GM18870 (cell line): Measurements from ENCODE around the gene INTS3.
A peak's percentile ranks its signal among the peaks of the same experiment; 100 is the strongest.

Source experiments
- ATAC-seq: cut with Tn5 transposase; IDR thresholded peaks from one replicate; pipeline ENCODE4 v1.9.1; 2021; ENCODE audit warnings: moderate library complexity; ENCODE audit not compliant: unreplicated experiment

The INTS3 gene

DNA sequence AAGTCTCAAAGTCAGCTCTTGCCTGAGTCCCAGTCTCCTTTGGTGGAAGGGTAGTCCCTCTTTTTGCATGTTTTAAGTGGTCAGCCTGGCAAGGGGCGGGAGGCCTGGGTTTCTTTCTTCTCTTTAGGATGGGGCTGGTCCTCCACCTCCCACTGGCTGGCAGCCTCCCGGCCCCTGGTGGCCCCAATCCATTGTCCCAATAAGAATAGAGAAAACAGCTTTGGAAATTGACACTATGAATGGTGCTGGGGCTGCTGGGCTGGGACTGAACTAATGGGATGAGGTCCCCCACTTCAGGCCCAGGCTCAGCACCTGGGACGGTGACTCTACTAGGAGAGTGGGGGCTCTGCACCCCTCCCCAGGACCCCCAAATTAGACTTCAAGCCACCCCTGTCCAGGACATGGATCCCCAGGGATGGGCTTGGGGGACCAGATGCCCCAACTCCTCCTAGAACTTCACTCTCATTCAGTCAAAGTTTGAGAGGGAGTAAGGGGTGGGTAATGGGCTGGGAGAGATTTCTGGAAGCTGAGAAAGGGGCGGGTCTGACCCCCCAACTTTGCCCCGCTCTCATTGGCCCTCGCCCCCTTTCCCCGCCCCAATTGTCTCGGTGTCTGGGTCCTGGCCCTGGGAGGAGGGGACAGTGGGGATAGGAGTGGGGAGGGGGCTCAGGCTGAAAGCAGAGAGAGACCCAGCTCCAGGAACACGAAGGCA lies 65.6 kb downstream of the INTS3 start:
- ATAC-seq = no peak

DNA sequence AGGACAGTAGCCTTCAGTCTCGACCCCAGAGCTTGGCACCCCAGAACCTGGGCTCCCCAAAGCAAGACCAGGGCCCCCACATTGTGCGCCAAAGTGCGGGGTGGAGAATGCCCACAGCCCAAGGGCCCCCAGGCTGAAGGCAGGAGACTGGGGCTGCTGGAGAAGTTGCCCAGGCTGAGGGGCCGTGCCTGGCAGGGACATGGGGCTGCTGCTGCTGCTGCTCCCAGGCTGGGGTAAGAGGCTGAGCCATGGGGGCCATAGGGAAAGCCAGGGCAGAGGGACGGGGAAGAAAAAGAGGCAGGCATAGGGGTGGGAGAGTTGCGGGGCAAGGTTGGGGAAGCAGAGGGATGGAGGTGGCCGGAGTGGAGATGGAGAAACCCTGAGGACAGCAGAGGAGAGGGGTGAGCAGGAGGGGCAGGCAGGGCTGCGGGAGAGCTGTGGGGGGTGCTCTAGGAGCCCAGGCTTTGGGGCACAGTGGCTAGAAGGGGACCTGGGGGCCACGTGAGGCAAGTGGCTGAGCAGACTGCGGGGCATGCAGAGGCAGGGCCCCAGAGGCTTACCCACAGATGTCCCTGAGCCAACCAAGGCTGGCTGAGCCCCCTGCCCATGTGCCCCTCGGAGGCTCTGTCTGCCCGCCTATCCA lies 66.2 kb downstream of the INTS3 start:
- ATAC-seq = no peak

DNA sequence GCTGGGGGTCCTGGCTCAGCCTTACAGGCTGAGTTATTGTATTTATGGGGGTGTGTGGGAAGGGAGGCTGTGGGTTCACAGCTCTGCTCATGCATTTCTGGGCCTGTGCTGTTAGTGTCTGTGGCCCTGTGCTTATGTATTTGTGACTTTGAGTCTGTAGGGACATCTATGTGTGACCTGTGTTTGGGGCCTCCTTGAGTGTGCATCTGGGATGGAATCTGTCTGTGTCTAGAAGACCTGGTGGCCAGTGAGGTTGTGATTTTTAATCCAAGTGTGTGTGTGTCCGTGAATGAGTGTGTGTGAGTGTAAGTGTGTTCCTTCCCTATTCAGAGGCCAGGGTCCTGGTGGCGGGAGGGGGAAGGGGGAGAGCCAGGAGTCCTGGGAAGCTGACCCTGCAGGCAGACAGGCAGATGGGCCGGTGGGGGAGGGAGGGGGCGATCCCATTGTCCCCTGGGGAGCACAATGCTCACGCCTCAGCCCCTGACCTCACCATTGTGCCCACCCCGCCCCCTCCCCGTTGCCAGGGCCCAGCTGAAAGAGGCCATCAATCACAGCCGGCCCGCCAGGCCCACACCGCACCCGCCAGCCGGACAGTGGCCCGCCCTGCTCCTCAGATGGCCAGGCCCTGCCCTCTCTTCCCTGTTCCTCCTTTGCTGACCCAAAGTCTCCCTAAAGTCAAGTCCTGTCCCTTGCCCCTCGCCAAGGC lies 66.9 kb downstream of the INTS3 start:
- no peak for ATAC-seq

DNA sequence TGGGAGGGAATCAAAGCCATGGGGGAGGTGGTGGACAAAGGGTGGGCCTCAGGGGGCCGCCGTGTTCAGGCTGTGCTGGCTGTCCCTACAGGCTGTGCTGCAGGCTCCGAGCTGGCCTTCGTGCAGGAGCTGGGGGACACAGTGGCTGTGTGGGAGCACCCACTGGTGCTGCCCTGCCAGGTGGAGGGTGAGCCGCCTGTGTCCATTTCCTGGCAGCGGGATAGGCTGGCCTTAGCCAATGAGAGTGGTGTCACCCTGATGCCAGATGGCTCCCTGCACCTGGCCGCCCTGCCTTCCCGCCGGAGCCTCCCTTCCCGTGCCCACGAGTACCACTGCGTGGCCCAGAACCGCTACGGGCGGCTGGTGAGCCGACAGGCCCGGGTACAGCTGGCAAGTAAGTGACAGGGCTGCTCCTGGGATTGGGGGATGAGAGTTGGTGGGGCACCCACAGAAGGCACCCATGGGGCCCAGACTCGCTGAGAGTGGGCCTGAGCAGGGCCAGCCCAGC lies 67.5 kb downstream of the INTS3 start:
- ATAC-seq = no peak

DNA sequence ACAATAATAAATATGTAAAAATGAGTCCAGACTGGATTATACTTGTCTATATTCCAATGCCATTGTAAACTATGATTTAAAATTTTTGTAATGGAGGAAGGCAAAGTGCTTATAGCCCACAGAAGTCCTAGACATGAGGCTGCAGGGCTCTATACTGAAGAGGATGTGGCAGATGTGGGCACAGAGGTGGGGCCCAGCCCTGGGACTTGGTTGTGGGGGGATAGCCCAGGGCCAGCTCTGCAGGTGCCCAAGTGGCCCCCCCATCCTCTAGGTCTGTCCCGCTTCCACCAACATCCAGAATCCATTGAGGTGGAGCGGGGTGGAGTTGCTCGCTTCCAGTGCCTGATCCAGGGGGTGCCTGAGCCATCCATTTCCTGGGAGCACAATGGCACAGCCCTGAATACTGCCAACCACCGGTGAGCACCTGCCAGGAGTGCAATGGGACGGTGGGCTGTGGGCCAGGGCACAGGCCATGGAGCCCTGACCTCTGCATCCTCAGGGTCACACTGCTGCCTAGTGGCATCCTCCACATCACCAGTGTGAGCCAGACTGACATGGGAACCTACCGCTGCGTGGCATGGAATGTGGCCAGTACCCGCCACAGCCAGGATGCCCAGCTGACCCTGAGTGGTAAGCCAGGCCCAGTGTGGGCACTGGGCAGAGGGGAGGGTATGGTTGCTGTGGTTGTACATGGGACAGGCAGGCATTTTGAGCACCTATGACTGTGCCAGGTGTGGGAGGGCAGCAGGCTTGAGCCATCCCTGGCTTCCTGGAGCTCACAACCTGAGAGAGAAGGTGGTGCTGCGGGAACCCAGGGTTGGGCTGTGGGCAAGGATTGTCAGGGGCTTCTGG lies 68.3 kb downstream of the INTS3 start:
- no peak for ATAC-seq

DNA sequence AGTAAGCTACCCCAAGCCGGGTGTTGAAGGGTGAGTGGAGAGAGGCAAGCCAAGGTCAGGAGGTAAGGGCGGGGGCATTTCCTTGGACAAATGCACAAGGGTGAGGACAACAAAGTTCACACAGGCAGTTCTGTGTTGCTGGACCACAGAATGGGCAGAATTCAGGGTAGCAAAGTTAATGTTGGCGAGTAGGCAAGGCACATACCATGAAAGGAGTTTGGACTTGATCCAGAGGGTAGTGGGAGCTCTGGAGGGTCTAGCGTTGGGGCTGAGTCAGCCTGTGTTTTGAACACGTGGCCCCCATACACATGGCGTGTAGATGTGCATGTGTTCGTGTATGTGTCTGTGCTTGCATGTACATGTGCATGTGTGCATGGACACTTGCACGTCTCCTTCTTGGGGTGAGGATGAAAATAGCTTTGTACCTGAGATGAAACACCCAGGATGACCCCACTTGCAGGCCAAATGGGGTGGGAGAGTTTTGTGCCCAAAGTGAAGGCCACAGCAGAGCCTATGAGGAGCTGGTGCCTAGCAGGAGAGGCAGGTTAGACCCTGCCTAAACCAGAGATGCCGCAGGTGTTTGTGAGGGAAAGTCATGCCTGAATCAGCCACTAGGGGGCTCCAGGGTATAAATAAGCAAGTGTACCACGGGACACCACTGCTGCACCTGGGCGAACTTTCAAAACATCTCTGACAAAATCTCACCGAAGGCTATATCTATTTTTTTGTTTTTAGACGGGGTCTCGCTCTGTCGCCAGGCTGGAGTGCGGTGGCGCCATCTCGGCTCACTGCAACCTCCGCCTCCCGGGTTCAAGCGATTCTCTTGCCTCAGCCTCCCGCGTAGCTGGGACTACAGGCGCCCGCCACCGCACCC lies 69.2 kb downstream of the INTS3 start:
- ATAC-seq = no peak

DNA sequence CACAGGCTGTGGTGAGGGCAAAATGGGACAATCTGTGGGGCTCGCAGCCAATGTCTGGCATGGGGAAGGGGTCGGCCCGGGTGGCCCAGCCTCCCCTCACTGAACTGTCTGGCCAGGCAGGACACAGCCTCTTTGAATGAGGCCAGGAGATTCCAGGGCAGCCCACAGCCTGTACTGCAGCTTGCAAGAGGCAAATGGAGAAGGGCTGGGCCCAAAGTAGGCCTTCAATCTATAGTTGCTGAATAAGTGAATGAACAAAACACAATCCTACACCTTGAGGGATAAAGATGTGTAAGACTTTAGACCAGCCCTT lies 70.6 kb downstream of the INTS3 start:
- no peak for ATAC-seq

DNA sequence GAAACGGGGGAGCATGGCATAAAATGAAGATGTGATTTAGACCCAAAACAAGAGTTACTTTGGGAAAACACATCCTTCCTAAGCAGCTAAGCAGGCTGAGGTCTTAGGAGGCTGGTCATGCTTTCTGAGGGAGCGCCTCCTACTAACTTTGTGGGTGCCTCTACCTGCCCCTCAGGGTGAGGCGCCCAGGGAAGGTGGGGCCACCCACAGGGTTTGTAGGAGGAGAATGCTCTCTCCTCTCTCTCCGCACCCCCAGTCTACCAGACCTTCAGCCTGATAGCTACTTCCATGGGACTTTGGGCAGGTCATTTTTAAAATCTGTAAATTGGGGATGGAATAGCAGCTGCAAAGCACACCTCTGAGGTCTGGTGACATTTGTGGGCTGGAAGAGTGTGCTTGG lies 71.2 kb downstream of the INTS3 start:
- no peak for ATAC-seq

DNA sequence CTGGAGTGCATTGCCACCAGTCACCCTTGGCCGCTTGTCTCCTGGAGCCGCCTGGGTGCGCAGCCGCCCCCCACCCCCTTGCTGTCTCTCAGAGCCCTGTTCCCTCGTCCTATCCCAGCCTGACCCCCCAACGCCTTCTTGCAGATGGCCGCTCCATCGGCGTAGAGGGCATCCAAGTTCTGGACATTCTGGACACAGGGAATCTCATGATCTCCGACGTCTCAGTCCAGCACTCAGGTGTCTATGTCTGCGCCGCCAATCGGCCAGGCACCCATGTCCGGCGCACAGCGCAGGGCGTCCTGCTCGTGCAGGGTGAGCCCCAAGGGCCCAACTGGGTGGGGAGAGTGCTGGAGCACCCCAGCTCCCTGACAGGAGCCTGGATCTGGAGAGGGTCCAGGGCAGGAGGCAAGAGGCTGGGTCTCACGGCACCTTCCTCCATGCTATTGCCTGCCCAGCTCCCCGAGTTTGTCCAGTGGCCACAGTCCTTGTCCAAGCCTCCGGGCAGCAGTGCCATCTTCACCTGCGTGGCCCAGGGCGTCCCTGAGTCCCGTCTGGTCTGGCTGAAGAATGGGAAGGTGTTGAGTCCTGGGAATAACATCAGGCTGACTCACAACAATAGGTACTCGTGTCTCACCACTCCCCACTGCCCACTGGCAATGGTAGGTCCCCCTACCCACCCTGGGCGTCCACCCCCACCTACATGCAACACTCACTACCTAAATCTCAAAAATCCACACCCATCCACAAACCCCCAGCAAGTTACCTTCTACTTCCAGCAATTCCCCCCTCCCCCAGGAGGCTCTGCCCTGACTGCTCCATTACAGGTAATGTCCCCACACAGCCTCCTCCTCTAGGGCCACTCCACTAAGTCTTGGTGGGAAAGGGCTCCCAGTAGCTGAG lies 72.0 kb downstream of the INTS3 start:
- ATAC-seq = no peak

DNA sequence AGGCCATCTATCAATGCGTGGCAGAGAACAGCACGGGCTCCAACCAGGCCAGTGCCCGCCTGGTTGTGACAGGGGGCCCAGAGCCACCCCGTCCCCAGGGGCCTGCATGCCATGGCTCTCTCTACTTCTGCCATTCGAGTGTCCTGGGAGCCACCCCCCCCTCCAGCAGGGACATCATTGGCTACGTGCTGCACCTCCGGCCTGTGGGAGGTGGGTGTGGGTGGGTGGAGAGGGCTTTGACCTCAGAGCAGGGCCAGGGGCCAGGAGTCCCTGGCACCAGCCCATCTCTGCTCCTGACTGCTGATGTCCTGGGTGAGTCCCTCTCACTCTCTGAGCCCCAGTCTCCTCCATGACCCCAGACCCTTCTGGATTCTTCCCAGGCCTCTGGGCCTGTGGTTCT lies 72.7 kb downstream of the INTS3 start:
- ATAC-seq = no peak

DNA sequence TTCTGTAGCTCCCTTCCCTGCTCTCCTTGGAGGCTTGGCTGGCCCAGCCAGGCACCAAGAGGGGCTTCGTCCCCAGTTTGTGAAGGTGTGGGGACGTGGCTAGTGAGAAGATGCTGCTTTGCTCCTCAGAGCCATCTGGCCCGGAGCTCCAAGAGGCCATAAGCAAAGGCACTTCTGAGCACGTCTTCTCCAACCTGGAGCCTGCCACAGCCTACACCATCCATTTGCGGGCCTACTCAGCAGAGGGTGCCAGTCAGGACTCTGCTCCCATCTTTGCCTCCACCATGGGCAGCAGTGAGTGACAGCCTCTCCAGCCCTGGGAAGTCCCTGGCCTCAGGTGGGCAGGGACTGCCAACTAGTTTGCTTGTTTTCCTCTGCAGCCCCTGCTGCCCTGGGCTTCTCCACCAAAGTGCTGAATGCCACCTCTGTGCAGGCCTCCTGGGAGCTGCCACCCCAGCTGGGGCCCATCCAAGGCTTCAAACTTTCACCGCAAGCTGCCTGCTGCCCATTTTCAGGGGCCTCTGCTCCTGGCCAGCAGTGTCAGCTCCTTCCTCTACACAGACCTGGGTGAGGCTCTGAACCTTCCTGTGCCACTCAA lies 73.3 kb downstream of the INTS3 start:
- no peak for ATAC-seq

DNA sequence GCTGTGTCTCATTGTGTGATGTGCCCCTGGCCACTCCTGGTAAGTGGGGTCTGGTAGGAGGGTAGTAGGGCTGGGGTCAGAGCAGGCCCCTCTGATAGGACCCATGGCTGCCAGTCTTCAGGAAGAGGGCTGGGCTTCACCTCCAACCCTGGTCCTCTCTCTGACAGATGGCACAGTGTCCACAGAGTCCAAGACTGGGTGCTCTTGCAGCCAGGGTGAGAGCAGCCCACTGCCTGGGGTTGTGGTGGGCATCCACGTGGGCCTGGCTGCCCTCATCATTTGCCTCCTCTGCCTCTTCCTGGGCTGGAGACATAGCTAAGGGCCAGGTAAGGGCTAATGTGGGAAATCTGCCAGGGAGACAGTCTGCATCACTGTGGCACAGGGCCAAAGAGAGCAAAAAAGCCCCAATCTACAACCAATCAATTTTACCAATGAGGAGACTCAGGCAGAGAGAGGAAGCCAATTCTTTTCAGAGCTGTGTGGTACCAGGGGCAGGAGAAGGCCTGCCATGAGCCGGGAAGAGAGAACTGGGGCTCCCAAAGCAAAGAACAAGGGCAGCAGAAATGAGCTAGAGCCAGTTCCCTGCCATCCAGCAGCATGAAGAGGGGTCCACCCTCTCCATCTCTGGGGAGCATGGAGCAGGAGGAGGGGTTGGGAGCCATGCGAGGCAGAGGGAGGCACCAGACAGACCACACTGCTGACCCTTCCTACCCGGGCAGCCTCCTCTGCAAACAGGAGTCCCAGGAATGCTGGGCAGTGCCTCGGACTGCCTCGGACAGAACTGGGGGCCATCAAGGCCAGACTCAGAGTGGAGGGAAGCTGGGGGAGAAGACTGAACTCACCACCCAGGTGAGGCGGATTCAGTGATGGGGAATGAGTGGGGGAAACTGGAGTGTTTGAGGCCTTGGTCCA lies 74.2 kb downstream of the INTS3 start:
- no peak for ATAC-seq

DNA sequence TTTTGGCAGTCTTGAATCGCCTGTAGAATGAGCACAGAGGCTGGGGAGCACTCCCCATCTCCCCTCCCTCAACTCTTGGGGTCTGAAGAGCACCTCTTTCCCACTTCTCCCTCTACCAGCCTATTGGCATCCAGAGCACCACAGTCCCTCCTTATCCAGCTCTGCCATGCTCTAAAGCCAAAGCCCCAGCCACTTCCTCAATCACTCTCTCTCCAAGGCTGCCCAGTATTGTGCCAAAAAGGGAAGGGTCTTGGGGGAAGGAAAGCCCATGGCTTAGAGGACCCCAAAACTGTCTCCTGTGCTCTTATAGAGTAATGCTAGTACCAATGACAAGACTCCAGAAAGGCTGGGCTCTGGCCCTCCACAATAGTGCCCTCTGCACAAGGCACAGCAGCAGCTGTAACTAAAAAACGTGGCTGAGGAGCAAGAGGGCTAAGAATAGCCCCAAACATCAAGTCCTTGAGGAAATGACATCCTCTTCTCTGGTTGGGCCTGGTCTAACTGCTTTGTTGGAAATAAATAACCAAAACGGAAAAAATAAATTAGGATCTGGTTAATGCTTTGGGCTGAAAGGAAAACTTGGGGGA lies 75.7 kb downstream of the INTS3 start:
- ATAC-seq = no peak

DNA sequence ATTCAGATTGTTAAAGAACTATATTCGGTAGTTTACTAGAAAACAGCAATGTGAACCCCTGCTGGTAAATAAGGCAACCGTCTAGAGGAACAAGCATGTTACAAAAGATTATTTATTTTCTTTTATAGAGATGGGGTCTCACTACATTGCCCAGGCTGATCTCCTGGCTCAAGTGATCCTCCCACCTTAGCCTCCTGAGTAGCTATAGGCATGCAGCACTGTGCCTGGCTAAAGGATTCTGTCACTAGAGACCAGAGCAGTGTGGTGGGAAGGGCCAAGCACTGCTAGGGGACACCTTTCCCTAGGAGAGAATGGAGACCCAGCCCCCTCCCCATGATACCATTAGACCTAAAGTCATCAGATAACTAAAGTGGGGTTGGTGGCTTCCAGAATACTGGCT lies 76.3 kb downstream of the INTS3 start:
- ATAC-seq = no peak

DNA sequence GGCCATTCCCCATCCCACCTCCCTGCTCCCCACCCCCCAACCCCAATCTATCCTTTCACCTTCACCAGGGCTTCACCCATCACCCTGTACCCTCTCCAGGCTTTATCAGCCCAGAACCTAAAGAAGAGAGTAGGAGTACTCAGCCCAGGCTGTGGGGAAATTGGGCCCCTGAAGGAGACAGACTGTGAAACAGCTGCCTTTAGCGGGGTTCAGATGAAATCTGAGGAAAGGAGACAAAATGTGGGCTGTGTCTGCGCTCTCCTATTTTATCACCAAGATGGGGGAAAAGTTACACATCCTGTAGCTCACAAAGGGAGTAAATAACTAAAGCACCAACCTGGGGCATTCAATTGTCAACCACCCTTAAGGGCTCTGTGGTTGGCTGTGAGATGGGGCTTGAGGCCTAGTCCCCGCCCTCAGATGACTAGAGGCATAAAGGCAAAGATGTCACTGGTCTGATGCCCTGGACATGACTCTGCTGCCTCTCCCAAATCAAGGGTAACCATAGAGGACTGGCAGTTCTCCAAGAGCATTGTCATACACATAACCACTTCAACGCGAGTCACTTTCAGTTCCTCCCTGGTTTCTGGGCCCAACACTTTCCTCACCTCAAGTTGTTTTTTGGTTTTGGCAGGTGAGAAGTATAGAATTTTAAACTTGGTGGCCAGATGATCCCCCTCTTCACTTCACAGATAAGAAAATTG lies 77.3 kb downstream of the INTS3 start:
- peak; percentile 85 for ATAC-seq

DNA sequence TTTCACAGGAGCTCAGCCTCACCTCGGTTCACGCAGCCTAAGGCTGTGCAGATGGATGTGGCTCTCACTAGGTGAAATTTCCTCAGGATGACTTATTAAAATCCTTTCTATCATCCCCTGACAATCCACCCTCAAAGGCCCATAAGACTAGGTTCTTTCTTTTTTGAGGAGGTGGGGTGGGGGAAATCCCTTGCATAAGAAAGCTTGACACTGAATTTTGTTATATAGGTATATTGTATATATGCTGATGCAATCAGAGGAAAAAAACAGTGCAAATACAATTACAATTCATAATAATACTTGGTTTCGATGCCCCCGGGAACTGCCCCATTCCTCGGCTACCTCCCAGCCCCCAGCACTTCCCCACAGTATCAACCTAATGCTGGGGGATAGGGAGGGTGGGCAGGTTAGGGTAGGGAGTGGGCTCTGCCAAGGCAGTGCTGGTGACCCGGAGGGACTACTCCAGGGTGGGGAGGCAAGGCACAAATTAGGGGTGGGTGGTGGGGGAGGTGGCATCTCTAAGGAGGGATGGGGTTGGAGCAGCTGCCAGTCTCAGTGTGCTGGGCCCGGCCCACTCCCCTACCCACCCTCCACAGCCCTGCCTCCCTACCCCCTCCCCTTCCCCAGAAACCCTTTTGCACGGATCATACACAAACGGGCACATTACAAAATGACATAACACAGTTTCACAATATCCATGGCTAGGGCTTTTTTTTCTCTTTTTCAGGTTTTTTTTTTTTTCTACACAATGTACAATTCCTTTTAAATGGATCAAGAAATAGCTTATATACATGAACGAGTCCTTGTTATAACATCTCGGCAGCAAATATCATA lies 78.3 kb downstream of the INTS3 start:
- ATAC-seq = peak; percentile 18
